HG03064 (cell line): ENCODE results near the gene CACNA2D1.
"Not testable (repeated sequence)": the region's sequence is repeated elsewhere in the genome, so short reads cannot be mapped to it uniquely, and the experiment has no call there.

ENCODE experiments used
- ATAC-seq: cut with Tn5 transposase; IDR thresholded peaks from one replicate; pipeline ENCODE4 v1.9.1; 2021; ENCODE audit warnings: low read depth; ENCODE audit not compliant: unreplicated experiment

Gene CACNA2D1

GRCh38 chr7:82018226-82018625 is 425.4 kb downstream of the CACNA2D1 start:
- ATAC-seq: no peak

- no peak for ATAC-seq
Measured at GRCh38 chr7:82017334-82017943, 426.1 kb downstream of the CACNA2D1 start.

GRCh38 chr7:82015751-82016150 is 427.8 kb downstream of the CACNA2D1 start:
- no peak for ATAC-seq

- not testable (repeated sequence) for ATAC-seq
Measured at GRCh38 chr7:82014574-82014973, 429.0 kb downstream of the CACNA2D1 start.

GRCh38 chr7:82012453-82012852 is 431.1 kb downstream of the CACNA2D1 start:
- ATAC-seq: no peak

GRCh38 chr7:82010416-82010815 is 433.2 kb downstream of the CACNA2D1 start:
- no peak for ATAC-seq

- no peak for ATAC-seq
Measured at GRCh38 chr7:82007315-82007714, 436.3 kb downstream of the CACNA2D1 start.

GRCh38 chr7:82005056-82005455 is 438.5 kb downstream of the CACNA2D1 start:
- ATAC-seq: no peak

- no peak for ATAC-seq
Measured at GRCh38 chr7:81993186-81993585, 450.4 kb downstream of the CACNA2D1 start.

- no peak for ATAC-seq
Measured at GRCh38 chr7:81990395-81990794, 453.2 kb downstream of the CACNA2D1 start.

GRCh38 chr7:81986723-81987470 is 456.7 kb downstream of the CACNA2D1 start:
- ATAC-seq: no peak

- no peak for ATAC-seq
Measured at GRCh38 chr7:81983406-81983805, 460.2 kb downstream of the CACNA2D1 start.

- ATAC-seq: no peak
Measured at GRCh38 chr7:81973117-81973516, 470.5 kb downstream of the CACNA2D1 start.

- ATAC-seq: no peak
Measured at GRCh38 chr7:81960026-81960425, 483.6 kb downstream of the CACNA2D1 start.

- no peak for ATAC-seq
Measured at GRCh38 chr7:81957517-81957916, 486.1 kb downstream of the CACNA2D1 start.

GRCh38 chr7:81956520-81956919 is 487.1 kb downstream of the CACNA2D1 start:
- ATAC-seq: no peak

GRCh38 chr7:81949306-81949705 is 494.3 kb downstream of the CACNA2D1 start:
- no peak for ATAC-seq

GRCh38 chr7:81944058-81944457 is 499.5 kb downstream of the CACNA2D1 start:
- no peak for ATAC-seq

- no peak for ATAC-seq
Measured at GRCh38 chr7:81937091-81937490, 506.5 kb downstream of the CACNA2D1 start.

- no peak for ATAC-seq
Measured at GRCh38 chr7:81934596-81935301, 508.8 kb downstream of the CACNA2D1 start.

GRCh38 chr7:81932936-81933335 is 510.6 kb downstream of the CACNA2D1 start:
- no peak for ATAC-seq

GRCh38 chr7:81929386-81929785 is 514.2 kb downstream of the CACNA2D1 start:
- ATAC-seq: no peak
